ENCODE measurements around the gene CNTNAP2.

DNA sequence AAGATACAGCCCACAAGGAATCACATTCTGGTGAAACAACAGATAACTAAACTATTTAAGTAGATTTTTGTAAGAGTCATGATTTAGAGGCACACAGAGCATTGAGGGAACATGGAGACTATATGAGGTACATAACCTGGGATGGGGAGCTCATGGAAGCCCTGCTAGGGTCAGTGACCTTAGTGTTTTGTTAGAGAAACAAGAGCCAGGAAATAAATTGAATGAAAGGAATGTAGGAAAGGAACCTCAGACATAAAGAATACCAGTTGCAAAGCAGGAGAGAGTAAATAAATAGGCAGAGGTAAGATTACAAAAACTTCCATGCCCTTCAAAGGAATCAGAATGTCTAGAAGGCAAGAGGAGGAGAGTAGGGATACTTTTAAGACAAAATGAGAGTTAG is 1076.9 kb downstream of the CNTNAP2 start:
- TF ChIP-seq POLR2AphosphoS5 (IDR thresholded peaks at IDR 0.05; ENCODE audit: borderline replicate concordance, low read depth, low read length), result no peak
- TF ChIP-seq EZH2 (IDR thresholded peaks at IDR 0.05), result no peak
